Kidney (tissue), 14 donors: ENCODE data around the gene MORN1. TPM values are rescaled to one million over a fixed set of nuclear protein-coding genes. Genes with fewer than 3 reads are reported as not detected.
A peak's percentile ranks its signal among the peaks of the same experiment; 100 is the strongest.

Experiments
- DNase-seq, 5 donors: peaks; one replicate each; pipeline ENCODE4 v3.0.0-alpha.2; 2013 to 2020
- FAIRE-seq: peaks from 2 replicates; lab custom pipeline; 2012; peaks lifted over from hg19 to GRCh38; lab: Jason Lieb, UNC
- H3K27ac ChIP-seq, 2 donors: one replicate each; pipeline ENCODE4 v1.7.0; 2013; ENCODE audit warnings: low read depth in 2 of 2, low read length in 2 of 2, inconsistent platforms in 1 of 2
- H3K27me3 ChIP-seq: one replicate; pipeline ENCODE4 v1.7.1; 2013; ENCODE audit warnings: low read length, inconsistent platforms; ENCODE audit not compliant: control insufficient read depth, insufficient read depth
- H3K36me3 ChIP-seq, 3 donors: one replicate each; pipeline versions ENCODE4 v1.7.0 to v1.7.1; 2013; ENCODE audit warnings: low read length in 3 of 3, control low read depth in 1 of 3, inconsistent platforms in 1 of 3; ENCODE audit not compliant: insufficient read depth in 3 of 3, control insufficient read depth in 2 of 3
- H3K4me1 ChIP-seq, 3 donors: one replicate each; pipeline versions ENCODE4 v1.7.0 to v1.7.1; 2013; ENCODE audit warnings: low read length in 3 of 3, inconsistent platforms in 1 of 3, low read depth in 1 of 3; ENCODE audit not compliant: control insufficient read depth in 2 of 3, insufficient read depth in 2 of 3
- H3K4me3 ChIP-seq, 3 donors: one replicate each; pipeline versions ENCODE4 v1.7.0 to v1.8.1; 2013; ENCODE audit warnings: low read length in 3 of 3, control low read depth in 1 of 3, inconsistent platforms in 1 of 3
- H3K9ac ChIP-seq, 3 donors: one replicate each; pipeline versions ENCODE4 v1.7.0 to v1.7.1; 2013; ENCODE audit warnings: low read length in 3 of 3, control low read depth in 1 of 3, inconsistent platforms in 1 of 3
- H3K9me3 ChIP-seq, 3 donors: one replicate each; pipeline versions ENCODE4 v1.7.0 to v1.7.1; 2013; ENCODE audit warnings: low read length in 3 of 3, control low read depth in 1 of 3, inconsistent platforms in 1 of 3; ENCODE audit not compliant: control insufficient read depth in 2 of 3, insufficient read depth in 1 of 3
- CTCF ChIP-seq: IDR thresholded peaks from 3 replicates; pipeline ENCODE4 v1.5.1; 2012; ENCODE audit warnings: mild to moderate bottlenecking, moderate library complexity, borderline replicate concordance; ENCODE audit not compliant: insufficient read depth; ENCODE audit errors: extremely low read depth
- intact Hi-C: fragments of 100-400 bp; cut with DNase I; formaldehyde crosslinking; loops from one replicate; pipeline ENCODE4 v1.11.1; 2022
- polyA plus RNA-seq: library from polyadenylated mRNA; stranded (reverse); fragments of 350-450 nt; fragmentation: Illumina TruSeq; extraction: RNeasy Lipid Tissue Mini Kit (QIAGEN cat#74804); gene quantifications from one replicate; pipeline ENCODE4 v1.2.3, GENCODE V29; 2014; ENCODE audit warnings: low read depth, low replicate concordance; ENCODE audit not compliant: insufficient read depth
- total RNA-seq: library from RNA; stranded (reverse); fragmentation: NEBNext Ultra II Directional; extraction: Animal tissue kit (Norgen Biotek cat#: 25700); gene quantifications from one replicate; pipeline ENCODE4 v1.2.1, GENCODE V29; 2021
- donor health status: control.
- donor health status: control.
- donor health status: control.
- donor health status: control.
- donor health status: control.
- donor health status: DM: yes; HTN: yes; CAD: no.
- donor health status: Normal renal cell carcinoma (clear cell type).

MORN1 gene
- total and polyA plus RNA-seq, 2 donors from 2014 or later = 9.0 to 24.7 TPM

- intact Hi-C loops = no loop called here
- H3K4me1 ChIP-seq = peaks cover 0 to 9% (median 0%) of the 10 kb centered on the region in 3 donors
- no peaks in the 10 kb centered on the region for H3K27me3 ChIP-seq
- H3K36me3 ChIP-seq = peaks cover 8 to 53% (median 31%) of the 10 kb centered on the region in 3 donors
- DNase-seq (peak in 1 of 5 donors; percentile 71), FAIRE-seq (no peak)
- no peak overlapping the region for H3K4me3 ChIP-seq
- H3K9ac ChIP-seq = no peak overlapping the region
- H3K9me3 ChIP-seq = no peaks in the 10 kb centered on the region
- H3K27ac ChIP-seq = no peak overlapping the region
- TF ChIP-seq CTCF = no peak
These were observed 11.1 kb upstream of the MORN1 start for GRCh38 chr1:2402420-2402819.

GRCh38 chr1:2400950-2401649, 9.7 kb upstream of the MORN1 start:
- Histone ChIP-seq H3K4me3 (no peak overlapping the region), H3K9ac (no peak overlapping the region), H3K4me1 (peaks cover 0 to 9% (median 0%) of the 10 kb centered on the region in 3 donors), H3K9me3 (no peaks in the 10 kb centered on the region), H3K27me3 (no peaks in the 10 kb centered on the region), H3K36me3 (peaks cover 12 to 61% (median 35%) of the 10 kb centered on the region in 3 donors), H3K27ac (peak overlapping the region in 1 of 2 donors; percentile 11)
- FAIRE-seq (no peak), DNase-seq (no peak)
- no peak for TF ChIP-seq CTCF
- intact Hi-C loops = no loop called here

GRCh38 chr1:2400576-2400909, 9.2 kb upstream of the MORN1 start:
- FAIRE-seq (no peak), DNase-seq (no peak)
- H3K27ac ChIP-seq = peak overlapping the region in 1 of 2 donors; percentile 11
- peaks cover 0 to 9% (median 0%) of the 10 kb centered on the region in 3 donors for H3K4me1 ChIP-seq
- H3K27me3 ChIP-seq = no peaks in the 10 kb centered on the region
- no peak overlapping the region for H3K9ac ChIP-seq
- intact Hi-C loops = no loop called here
- H3K9me3 ChIP-seq = no peaks in the 10 kb centered on the region
- TF ChIP-seq CTCF = no peak
- H3K36me3 ChIP-seq = peaks cover 12 to 63% (median 35%) of the 10 kb centered on the region in 3 donors
- H3K4me3 ChIP-seq = no peak overlapping the region
